Measurements from ENCODE around the gene LMBR1.

The LMBR1 gene

GRCh38 chr7:156842740-156843140, 50.2 kb downstream of the LMBR1 start:
- in situ Hi-C loops (cut with MboI; ENCODE audit: low pct_unique_long_range_greater_than_20kb, low sequenced_read_pairs, unreplicated experiment) = no loop called here
- DNase-seq (ENCODE audit: low spot score) = no peak
- no peak for TF ChIP-seq CTCF (IDR thresholded peaks at IDR 0.05; ENCODE audit: extremely low read depth, insufficient read depth, missing control alignments)

- no peak for TF ChIP-seq CTCF (IDR thresholded peaks at IDR 0.05; ENCODE audit: extremely low read depth, insufficient read depth, missing control alignments)
- DNase-seq (ENCODE audit: low spot score) = no peak
- in situ Hi-C loops (cut with MboI; ENCODE audit: low pct_unique_long_range_greater_than_20kb, low sequenced_read_pairs, unreplicated experiment) = no loop called here
Observed at GRCh38 chr7:156842317-156842716, 50.7 kb downstream of the LMBR1 start.

- no peak for TF ChIP-seq CTCF (IDR thresholded peaks at IDR 0.05; ENCODE audit: extremely low read depth, insufficient read depth, missing control alignments)
- in situ Hi-C loops (cut with MboI; ENCODE audit: low pct_unique_long_range_greater_than_20kb, low sequenced_read_pairs, unreplicated experiment) = no loop called here
- DNase-seq (ENCODE audit: low spot score) = no peak
Observed at GRCh38 chr7:156841497-156841896, 51.5 kb downstream of the LMBR1 start.

GRCh38 chr7:156840134-156840533, 52.8 kb downstream of the LMBR1 start:
- in situ Hi-C loops (cut with MboI; ENCODE audit: low pct_unique_long_range_greater_than_20kb, low sequenced_read_pairs, unreplicated experiment) = no loop called here
- no peak for TF ChIP-seq CTCF (IDR thresholded peaks at IDR 0.05; ENCODE audit: extremely low read depth, insufficient read depth, missing control alignments)

GRCh38 chr7:156836443-156836842, 56.5 kb downstream of the LMBR1 start:
- no peak for TF ChIP-seq CTCF (IDR thresholded peaks at IDR 0.05; ENCODE audit: extremely low read depth, insufficient read depth, missing control alignments)
- in situ Hi-C loops (cut with MboI; ENCODE audit: low pct_unique_long_range_greater_than_20kb, low sequenced_read_pairs, unreplicated experiment) = loop anchor here (10.0 kb wide), 1 partner anchor 1032 kb away; no protein-coding TSS in a partner anchor
- no peak for DNase-seq (ENCODE audit: low spot score)

More at GRCh38 chr7:156840134-156840533, 52.8 kb downstream of the LMBR1 start:
- no peak for DNase-seq (ENCODE audit: low spot score)

GRCh38 chr7:156834462-156834861, 58.5 kb downstream of the LMBR1 start:
- TF ChIP-seq CTCF (IDR thresholded peaks at IDR 0.05; ENCODE audit: extremely low read depth, insufficient read depth, missing control alignments) = no peak
- no peak for DNase-seq (ENCODE audit: low spot score)

GRCh38 chr7:156833312-156833711, 59.7 kb downstream of the LMBR1 start:
- no peak for TF ChIP-seq CTCF (IDR thresholded peaks at IDR 0.05; ENCODE audit: extremely low read depth, insufficient read depth, missing control alignments)
- in situ Hi-C loops (cut with MboI; ENCODE audit: low pct_unique_long_range_greater_than_20kb, low sequenced_read_pairs, unreplicated experiment) = loop anchor here (10.0 kb wide), 1 partner anchor 1029 kb away; no protein-coding TSS in a partner anchor
- no peak for DNase-seq (ENCODE audit: low spot score)

More at GRCh38 chr7:156834462-156834861, 58.5 kb downstream of the LMBR1 start:
- in situ Hi-C loops (cut with MboI; ENCODE audit: low pct_unique_long_range_greater_than_20kb, low sequenced_read_pairs, unreplicated experiment) = loop anchor here (10.0 kb wide), 1 partner anchor 1030 kb away; no protein-coding TSS in a partner anchor
